Measurements from ENCODE around the gene DGUOK. TPM values are rescaled to one million over a fixed set of nuclear protein-coding genes. Genes with fewer than 3 reads are reported as not detected.

DGUOK gene
- total and polyA plus RNA-seq, 8 donors = 1.7 to 91.3 (median 33.8) TPM; not detected in 1

GRCh38 chr2:73896362-73897239 lies 30.1 kb upstream of the DGUOK start:
- peak overlapping the region; percentile 30 to 50 (median 44) for H3K4me3 ChIP-seq
- intact Hi-C loops (cut with DNase I; ENCODE audit: low total_unique reads) = no loop called here
- DNase-seq = no peak
- TF ChIP-seq EP300 (IDR thresholded peaks at IDR 0.05) (no peak), POLR2AphosphoS5 (IDR thresholded peaks at IDR 0.05) (no peak), POLR2A (IDR thresholded peaks at IDR 0.05) (no peak), CTCF (IDR thresholded peaks at IDR 0.05) (no peak)
- H3K27ac ChIP-seq = peak overlapping the region; percentile 28 to 92 (median 82)
- peaks cover 0 to 21% (median 7%) of the 10 kb centered on the region in 4 donors for H3K4me1 ChIP-seq
- no peaks in the 10 kb centered on the region for H3K27me3 ChIP-seq
- peaks cover 0 to 8% (median 0%) of the 10 kb centered on the region in 4 donors for H3K36me3 ChIP-seq
- no peaks in the 10 kb centered on the region for H3K9me3 ChIP-seq
- WGBS, 5 donors = 54 to 69% (median 63%) methylated on average over 14 to 15 of the region's 15 CpGs

GRCh38 chr2:73897240-73897583 lies 29.5 kb upstream of the DGUOK start:
- Histone ChIP-seq H3K36me3 (peaks cover 0 to 11% (median under 1%) of the 10 kb centered on the region in 4 donors), H3K27ac (peak overlapping the region in 4 of 5 donors; percentile 79 to 92 (median 82)), H3K27me3 (no peaks in the 10 kb centered on the region), H3K4me3 (peak overlapping the region; percentile 30 to 50 (median 44)), H3K4me1 (peaks cover 0 to 17% (median 7%) of the 10 kb centered on the region in 4 donors), H3K9me3 (no peaks in the 10 kb centered on the region)
- DNase-seq = no peak
- WGBS, 5 donors = 55 to 77% (median 74%) methylated on average over 4 of the region's 4 CpGs
- TF ChIP-seq CTCF (IDR thresholded peaks at IDR 0.05) = no peak
- TF ChIP-seq POLR2AphosphoS5 (IDR thresholded peaks at IDR 0.05) = no peak
- no peak for TF ChIP-seq EP300 (IDR thresholded peaks at IDR 0.05)
- no peak for TF ChIP-seq POLR2A (IDR thresholded peaks at IDR 0.05)
- intact Hi-C loops (cut with DNase I; ENCODE audit: low total_unique reads) = no loop called here

DNA sequence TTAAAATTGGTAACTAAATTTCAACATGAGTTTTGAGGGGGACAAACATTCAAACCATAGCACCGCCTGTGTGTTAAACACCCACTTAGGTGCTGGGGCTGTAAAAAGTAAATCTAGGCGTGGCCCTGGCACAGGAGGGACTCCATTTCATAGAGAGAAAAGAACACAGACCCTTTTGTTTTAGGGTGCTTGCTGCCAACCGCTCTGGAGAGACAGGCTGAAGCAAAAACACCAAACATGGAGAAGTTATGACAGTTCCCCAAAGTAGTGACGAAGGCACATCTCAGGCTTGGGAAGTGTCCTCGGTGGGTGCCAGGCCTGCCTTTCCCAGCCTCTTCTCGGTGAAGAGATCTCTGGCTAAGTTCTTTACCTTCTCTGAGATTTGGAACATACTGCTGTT lies 28.7 kb upstream of the DGUOK start:
- peaks cover 0 to 18% (median 5%) of the 10 kb centered on the region in 4 donors for H3K36me3 ChIP-seq
- TF ChIP-seq POLR2AphosphoS5 (IDR thresholded peaks at IDR 0.05) (peak in 2 of 3 donors; percentile 15 to 25), CTCF (IDR thresholded peaks at IDR 0.05) (no peak), POLR2A (IDR thresholded peaks at IDR 0.05) (no peak), EP300 (IDR thresholded peaks at IDR 0.05) (no peak)
- no peaks in the 10 kb centered on the region for H3K9me3 ChIP-seq
- peaks cover 0 to 17% (median 7%) of the 10 kb centered on the region in 4 donors for H3K4me1 ChIP-seq
- intact Hi-C loops (cut with DNase I; ENCODE audit: low total_unique reads) = no loop called here
- no peaks in the 10 kb centered on the region for H3K27me3 ChIP-seq
- H3K4me3 ChIP-seq = peak overlapping the region in 3 of 4 donors; percentile 44 to 50 (median 45)
- DNase-seq = no peak
- H3K27ac ChIP-seq = peak overlapping the region in 4 of 5 donors; percentile 79 to 92 (median 82)
- 38 to 51% (median 46%) methylated on average over 6 of the region's 6 CpGs for WGBS, 5 donors

DNA sequence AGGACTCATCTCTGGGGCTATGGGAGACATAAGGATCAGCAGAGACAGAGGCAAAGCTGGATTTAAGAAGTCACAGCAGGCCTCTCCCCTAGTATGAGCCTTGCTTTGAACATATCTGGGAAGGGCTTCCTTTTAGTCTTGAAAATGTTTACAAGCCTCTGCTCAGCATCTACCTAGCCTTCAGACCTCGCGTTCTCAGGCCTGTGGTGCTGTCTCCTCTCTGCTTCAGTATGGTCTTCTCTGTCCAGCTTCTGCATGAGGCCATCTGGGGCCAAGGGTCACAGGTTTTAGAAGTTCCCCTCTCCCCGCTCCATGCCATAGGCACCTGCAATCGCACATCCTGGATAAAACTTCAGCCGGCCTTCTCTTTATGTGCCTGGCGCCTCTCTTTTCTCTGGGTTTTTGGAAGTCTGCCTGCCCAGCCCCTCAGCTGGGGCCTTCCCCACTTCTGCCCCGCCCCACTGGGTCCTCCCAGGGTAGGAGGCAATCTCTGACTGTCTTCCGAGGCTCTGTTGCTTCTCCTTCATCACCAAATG lies 26.8 kb upstream of the DGUOK start:
- 70 to 82% (median 81%) methylated on average over 8 of the region's 8 CpGs for WGBS, 5 donors
- Histone ChIP-seq H3K4me3 (peak overlapping the region in 3 of 4 donors; percentile 25 to 50 (median 45)), H3K27me3 (no peaks in the 10 kb centered on the region), H3K4me1 (peaks cover 0 to 17% (median 7%) of the 10 kb centered on the region in 4 donors), H3K36me3 (peaks cover 0 to 23% (median 5%) of the 10 kb centered on the region in 4 donors), H3K9me3 (no peaks in the 10 kb centered on the region), H3K27ac (peak overlapping the region in 3 of 5 donors; percentile 44 to 92 (median 79))
- intact Hi-C loops (cut with DNase I; ENCODE audit: low total_unique reads) = no loop called here
- TF ChIP-seq CTCF (IDR thresholded peaks at IDR 0.05) (no peak), POLR2AphosphoS5 (IDR thresholded peaks at IDR 0.05) (no peak), POLR2A (IDR thresholded peaks at IDR 0.05) (no peak), EP300 (IDR thresholded peaks at IDR 0.05) (no peak)
- DNase-seq = no peak
